GM12865 (cell line): Measurements from ENCODE around the gene ARHGEF25.
"Not testable (repeated sequence)": the region's sequence is repeated elsewhere in the genome, so short reads cannot be mapped to it uniquely, and the experiment has no call there.

Experiments
- DNase-seq: peaks from one replicate; pipeline ENCODE4 v3.0.0; 2010; ENCODE audit warnings: low read depth
- H3K4me3 ChIP-seq: 2 replicates; pipeline ENCODE4 v1.5.1; 2011; ENCODE audit warnings: mild to moderate bottlenecking, low read depth, low read length, control low read depth
- TF ChIP-seq, protein P1 (sequence below): IDR thresholded peaks from 2 replicates; pipeline ENCODE4 v1.5.1; 2011; ENCODE audit warnings: low read length, control low read depth, low read depth, inconsistent platforms; ENCODE audit not compliant: insufficient read depth; ENCODE audit errors: missing control alignments

ARHGEF25 gene

DNA sequence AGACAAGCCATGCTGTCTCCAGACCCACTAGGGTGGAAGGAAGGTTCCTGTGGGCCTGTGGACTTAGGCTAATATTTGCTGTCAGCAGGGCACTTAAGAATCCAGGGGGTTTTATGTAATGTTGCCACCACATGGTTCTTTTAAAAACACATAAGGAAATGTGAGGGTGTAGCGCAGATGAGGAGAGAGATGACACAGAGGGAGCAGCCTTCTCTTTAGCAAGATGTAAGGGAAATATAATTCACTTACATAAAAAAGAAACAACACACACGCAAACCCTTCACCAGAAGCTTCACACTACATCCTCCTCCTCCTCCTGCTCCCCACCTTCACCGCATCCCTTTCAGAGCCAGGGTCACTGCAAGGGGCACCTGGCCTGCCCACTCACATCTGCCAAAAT lies 25.1 kb upstream of the ARHGEF25 start:
- H3K4me3 ChIP-seq: no peak overlapping the region
- no peak for DNase-seq
- TF ChIP-seq, protein P1, sequence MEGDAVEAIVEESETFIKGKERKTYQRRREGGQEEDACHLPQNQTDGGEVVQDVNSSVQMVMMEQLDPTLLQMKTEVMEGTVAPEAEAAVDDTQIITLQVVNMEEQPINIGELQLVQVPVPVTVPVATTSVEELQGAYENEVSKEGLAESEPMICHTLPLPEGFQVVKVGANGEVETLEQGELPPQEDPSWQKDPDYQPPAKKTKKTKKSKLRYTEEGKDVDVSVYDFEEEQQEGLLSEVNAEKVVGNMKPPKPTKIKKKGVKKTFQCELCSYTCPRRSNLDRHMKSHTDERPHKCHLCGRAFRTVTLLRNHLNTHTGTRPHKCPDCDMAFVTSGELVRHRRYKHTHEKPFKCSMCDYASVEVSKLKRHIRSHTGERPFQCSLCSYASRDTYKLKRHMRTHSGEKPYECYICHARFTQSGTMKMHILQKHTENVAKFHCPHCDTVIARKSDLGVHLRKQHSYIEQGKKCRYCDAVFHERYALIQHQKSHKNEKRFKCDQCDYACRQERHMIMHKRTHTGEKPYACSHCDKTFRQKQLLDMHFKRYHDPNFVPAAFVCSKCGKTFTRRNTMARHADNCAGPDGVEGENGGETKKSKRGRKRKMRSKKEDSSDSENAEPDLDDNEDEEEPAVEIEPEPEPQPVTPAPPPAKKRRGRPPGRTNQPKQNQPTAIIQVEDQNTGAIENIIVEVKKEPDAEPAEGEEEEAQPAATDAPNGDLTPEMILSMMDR: no peak

DNA sequence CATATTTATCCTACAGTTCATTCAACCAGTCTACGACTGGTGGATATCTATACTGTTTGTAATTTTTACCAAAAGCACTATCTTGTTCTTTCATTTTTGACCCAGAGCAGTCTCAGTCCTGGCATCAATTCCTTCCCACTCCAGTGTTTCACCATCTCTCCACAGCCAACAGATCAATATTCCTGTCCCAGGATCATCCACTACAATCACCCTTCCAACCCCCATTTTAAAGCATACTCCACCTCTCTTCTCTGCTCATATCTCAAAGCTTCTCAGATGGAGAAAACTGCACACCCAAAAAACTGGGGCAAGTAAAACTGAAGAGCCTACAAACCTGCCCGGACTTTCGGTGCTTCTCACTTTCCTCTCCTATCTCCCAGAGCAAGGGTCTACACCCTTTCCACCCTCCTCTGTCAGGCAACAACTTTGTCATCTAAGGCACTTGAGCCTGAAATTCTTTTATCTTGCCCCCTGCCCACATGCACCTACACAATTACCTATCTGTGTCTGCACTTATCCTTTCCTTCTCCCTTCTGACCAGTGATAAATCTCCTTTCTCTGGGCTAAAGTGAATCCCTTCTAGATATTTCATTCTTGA lies 24.3 kb upstream of the ARHGEF25 start:
- TF ChIP-seq, protein P1: no peak
- no peak for DNase-seq
- H3K4me3 ChIP-seq: no peak overlapping the region

DNA sequence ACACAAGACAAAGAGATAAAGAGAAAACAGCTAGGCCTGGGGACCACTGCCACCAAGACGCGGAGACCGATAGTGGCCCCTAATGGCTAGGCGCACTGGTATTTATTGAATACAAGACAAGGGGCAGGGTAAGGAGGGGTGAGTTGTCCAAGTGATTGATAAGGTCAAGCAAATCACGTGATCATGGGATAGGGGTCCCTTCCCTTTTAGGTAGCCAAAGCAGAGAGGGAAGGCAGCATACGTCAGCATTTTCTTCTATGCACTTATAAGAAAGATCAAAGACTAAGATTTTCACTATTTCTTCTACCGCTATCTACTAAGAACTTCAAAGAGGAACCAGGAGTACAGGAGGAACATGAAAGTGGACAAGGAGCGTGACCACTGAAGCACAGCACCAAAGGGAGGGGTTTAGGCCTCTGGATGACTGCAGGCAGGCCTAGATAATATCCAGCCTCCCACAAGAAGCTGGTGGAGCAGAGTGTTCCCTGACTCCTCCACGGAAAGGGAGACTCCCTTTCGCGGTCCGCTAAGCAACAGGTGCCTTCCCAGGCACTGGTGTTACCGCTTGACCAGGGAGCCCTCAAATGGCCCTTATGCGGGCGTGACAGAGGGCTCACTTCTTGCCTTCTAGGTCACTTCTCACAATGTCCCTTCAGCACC lies 22.2 kb upstream of the ARHGEF25 start:
- DNase-seq, H3K4me3 ChIP-seq: not testable (repeated sequence)

DNA sequence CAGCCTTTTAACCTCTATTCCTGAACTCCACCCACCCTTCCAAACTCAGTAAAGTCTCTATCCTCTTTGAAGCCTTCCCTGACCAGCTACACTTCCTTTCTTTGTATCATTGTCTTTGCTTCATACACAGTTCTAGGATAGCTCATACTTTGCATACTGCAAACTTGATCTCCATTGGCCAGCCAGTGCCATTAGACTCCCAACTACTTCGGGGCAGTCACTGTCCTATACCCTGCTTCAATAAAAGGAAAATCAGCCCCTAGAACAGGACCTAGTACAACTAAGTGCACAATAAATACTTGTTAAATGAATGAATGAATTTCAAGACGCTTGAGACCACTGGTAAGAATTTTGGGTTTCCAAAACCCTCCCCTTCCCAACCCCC lies 20.8 kb upstream of the ARHGEF25 start:
- peak overlapping the region; percentile 92 for H3K4me3 ChIP-seq
- TF ChIP-seq, protein P1: no peak
- no peak for DNase-seq

DNA sequence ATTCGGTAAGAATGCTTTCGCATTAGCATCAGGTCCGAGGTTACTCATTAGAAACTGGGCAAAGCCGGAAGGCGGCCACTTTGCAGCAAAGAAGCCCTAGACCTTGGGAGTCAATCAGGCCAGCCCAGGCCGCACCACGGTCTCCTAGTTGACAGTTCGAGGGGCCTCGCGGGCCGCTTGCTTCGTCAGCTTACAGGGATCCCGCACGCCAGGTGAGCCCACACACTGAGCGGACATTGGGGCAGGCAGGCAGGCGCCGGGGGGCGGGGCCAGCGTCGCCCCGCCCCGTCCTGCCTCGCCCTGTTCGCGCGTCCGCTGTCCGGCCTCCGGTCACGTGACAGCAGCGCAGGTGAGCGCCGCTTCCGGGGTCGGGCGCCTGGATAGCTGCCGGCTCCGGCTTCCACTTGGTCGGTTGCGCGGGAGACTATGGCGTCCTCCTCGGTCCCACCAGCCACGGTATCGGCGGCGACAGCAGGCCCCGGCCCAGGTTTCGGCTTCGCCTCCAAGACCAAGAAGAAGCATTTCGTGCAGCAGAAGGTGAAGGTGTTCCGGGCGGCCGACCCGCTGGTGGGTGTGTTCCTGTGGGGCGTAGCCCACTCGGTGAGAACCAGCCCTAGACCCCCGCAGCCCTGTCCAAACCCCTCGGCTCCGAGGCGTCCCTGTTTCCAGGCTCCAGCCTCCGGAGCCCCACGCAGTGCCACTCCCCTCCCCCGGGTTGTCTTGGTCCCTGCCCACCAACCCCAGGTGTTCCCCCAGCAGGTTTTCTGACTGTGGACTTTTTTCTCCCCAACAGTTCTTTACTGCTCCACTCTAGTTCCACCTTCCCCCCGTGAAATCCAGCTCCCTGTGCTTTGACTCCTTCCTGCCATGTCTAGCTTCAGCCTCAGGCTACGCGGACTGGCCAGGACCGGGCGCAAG lies 20.1 kb upstream of the ARHGEF25 start, which contains the start of gene PIP4K2C:
PIP4K2C (plus strand) TSS at position 329 of the 918 bp plus-strand sequence; CDS start at position 427, 98 bp downstream.
- peak within 1 kb of the TSS; percentile 92 for H3K4me3 ChIP-seq
- TF ChIP-seq, protein P1: no peak
- peak; percentile 92 for DNase-seq

DNA sequence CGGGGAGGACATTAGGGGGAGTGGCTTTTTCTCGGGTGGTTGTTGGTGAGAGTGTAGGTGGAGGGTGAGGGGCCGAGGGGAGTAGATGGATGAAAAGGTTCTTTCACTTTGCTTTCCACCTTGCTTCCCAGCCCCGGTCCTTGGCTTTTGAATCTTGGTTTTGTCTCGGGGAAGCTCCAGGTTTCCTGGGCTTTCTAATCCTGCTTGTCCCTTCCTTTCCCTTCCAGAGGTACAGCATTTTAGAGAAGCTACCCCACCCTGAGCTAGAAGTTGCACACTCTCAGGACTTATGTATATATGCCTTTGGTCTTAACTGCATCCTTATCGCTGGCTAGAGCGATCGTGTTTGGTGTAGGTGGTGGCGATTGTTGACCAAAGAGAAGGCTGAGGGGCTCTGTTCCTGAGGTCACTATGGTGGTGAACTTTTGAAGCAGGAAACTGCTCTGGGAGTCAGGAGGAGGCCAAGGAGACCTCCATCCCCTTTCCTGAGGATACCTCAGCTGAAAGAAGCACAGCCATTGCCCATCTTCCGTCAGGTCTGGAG lies 19.4 kb upstream of the ARHGEF25 start:
- TF ChIP-seq, protein P1: no peak
- no peak for DNase-seq
- peak overlapping the region; percentile 92 for H3K4me3 ChIP-seq
